Neural progenitor cell (in vitro differentiated cells): Measurements from ENCODE around the gene DOCK4. TPM values are rescaled to one million over a fixed set of nuclear protein-coding genes. Genes with fewer than 3 reads are reported as not detected.
A peak's percentile ranks its signal among the peaks of the same experiment; 100 is the strongest.

Source experiments
- DNase-seq: peaks from one replicate; pipeline ENCODE4 v3.0.0-alpha.2; 2016; ENCODE audit warnings: low spot score
- H2AFZ ChIP-seq: fragments of 200-600 bp; sonication (generic); replicated peaks from 2 replicates; pipeline ENCODE4 v1.6.1; 2016; ENCODE audit warnings: antibody characterized with exemption
- H3F3A ChIP-seq: fragments of 200-600 bp; sonication (generic); 2 replicates; pipeline ENCODE4 v1.6.1; 2016; ENCODE audit warnings: antibody characterized with exemption, low read depth
- H3K27ac ChIP-seq: fragments of 200-600 bp; sonication (generic); 2 replicates; pipeline ENCODE4 v1.5.1; 2016; ENCODE audit warnings: mild to moderate bottlenecking
- H3K27me3 ChIP-seq: fragments of 200-600 bp; sonication (generic); 2 replicates; pipeline ENCODE4 v1.6.1; 2016; ENCODE audit warnings: mild to moderate bottlenecking, moderate library complexity
- H3K36me3 ChIP-seq: fragments of 200-600 bp; sonication (generic); 2 replicates; pipeline ENCODE4 v1.5.1; 2016
- H3K4me1 ChIP-seq: fragments of 200-600 bp; sonication (generic); 2 replicates; pipeline ENCODE4 v1.6.1; 2016; ENCODE audit warnings: mixed run types
- H3K4me2 ChIP-seq: fragments of 200-600 bp; sonication (generic); 2 replicates; pipeline ENCODE4 v1.6.1; 2016
- H3K4me3 ChIP-seq: fragments of 200-600 bp; sonication (generic); 2 replicates; pipeline ENCODE4 v1.5.1; 2016
- H3K79me2 ChIP-seq: fragments of 200-600 bp; sonication (generic); 2 replicates; pipeline ENCODE4 v1.6.1; 2016; ENCODE audit warnings: low read depth
- H3K9ac ChIP-seq: fragments of 200-600 bp; sonication (generic); 2 replicates; pipeline ENCODE4 v1.6.1; 2016
- H3K9me3 ChIP-seq: fragments of 200-600 bp; sonication (generic); 2 replicates; pipeline ENCODE4 v1.5.1; 2016; ENCODE audit warnings: low read depth
- H4K20me1 ChIP-seq: fragments of 200-600 bp; sonication (generic); 2 replicates; pipeline ENCODE4 v1.6.1; 2016; ENCODE audit warnings: low read depth
- H3K27ac Mint-ChIP-seq: 3 replicates; pipeline ENCODE4 v1.8.0; 2021; ENCODE audit warnings: mixed read lengths
- H3K27me3 Mint-ChIP-seq: 2 replicates; pipeline ENCODE4 v1.8.0; 2022; ENCODE audit warnings: low read depth, mild to moderate bottlenecking, inconsistent platforms, moderate library complexity, mixed read lengths; ENCODE audit not compliant: insufficient read depth
- H3K36me3 Mint-ChIP-seq: 3 replicates; pipeline ENCODE4 v1.8.0; 2021; ENCODE audit warnings: mixed read lengths
- H3K4me1 Mint-ChIP-seq: 3 replicates; pipeline ENCODE4 v1.8.0; 2021; ENCODE audit warnings: mixed read lengths
- H3K4me3 Mint-ChIP-seq: 3 replicates; pipeline ENCODE4 v1.8.0; 2021; ENCODE audit warnings: mild to moderate bottlenecking, moderate library complexity, mixed read lengths
- H3K9me3 Mint-ChIP-seq: 3 replicates; pipeline ENCODE4 v1.8.0; 2020; ENCODE audit warnings: mixed read lengths
- EZH2 ChIP-seq: fragments of 200-600 bp; sonication (generic); IDR thresholded peaks from 2 replicates; pipeline ENCODE4 v1.6.1; 2017; ENCODE audit warnings: antibody characterized with exemption, mild to moderate bottlenecking, moderate library complexity
- EZH2phosphoT487 ChIP-seq: fragments of 200-600 bp; sonication (generic); IDR thresholded peaks from 2 replicates; pipeline ENCODE4 v1.6.1; 2017; ENCODE audit warnings: antibody characterized with exemption
- total RNA-seq: library from RNA; depleted of rRNA; stranded (reverse); fragments of >200 nt; gene quantifications from 2 replicates; pipeline ENCODE4 v1.2.3, GENCODE V29; 2015; ENCODE audit warnings: low replicate concordance
- TF ChIP-seq, protein P1 (sequence below): fragments of 200-600 bp; sonication (generic); IDR thresholded peaks from 2 replicates; pipeline ENCODE4 v1.5.1; 2017; ENCODE audit warnings: antibody characterized with exemption, mild to moderate bottlenecking

DOCK4 gene
- total RNA-seq, 1 donor from 2014 or later: 11.4 TPM

GRCh38 chr7:111741811-111742240 is 464.4 kb downstream of the DOCK4 start:
- Mint-ChIP-seq H3K27me3 (no peaks in the 10 kb centered on the region), H3K36me3 (peaks cover 21% of the 10 kb centered on the region)
- peak; percentile 81 for DNase-seq

DNA sequence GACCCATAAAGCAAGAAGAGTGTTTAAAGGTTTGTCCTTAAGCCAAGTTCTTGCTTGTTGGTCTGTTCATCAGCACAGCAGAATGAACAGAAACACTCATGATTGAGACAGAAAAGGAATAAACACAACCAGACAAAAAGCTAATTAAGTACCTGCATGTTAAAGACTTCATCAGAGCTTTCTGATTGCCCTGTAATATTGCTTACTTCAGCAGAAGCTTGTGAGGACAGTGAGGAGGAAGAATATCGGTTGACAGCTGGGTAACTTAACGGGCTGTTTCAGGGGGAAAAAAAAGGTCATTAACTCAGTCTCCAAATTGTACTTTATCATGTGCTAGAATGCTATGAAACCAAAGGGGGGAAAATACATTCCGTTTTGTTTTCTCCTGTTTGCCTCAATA is 465.3 kb downstream of the DOCK4 start:
- Mint-ChIP-seq H3K36me3 (peaks cover 17% of the 10 kb centered on the region), H3K9me3 (no peaks in the 10 kb centered on the region), H3K27me3 (no peaks in the 10 kb centered on the region), H3K4me3 (no peak overlapping the region), H3K4me1 (peaks cover 25% of the 10 kb centered on the region), H3K27ac (no peak overlapping the region)
- no peaks in the 10 kb centered on the region for H3K9me3 ChIP-seq
- H3K4me3 ChIP-seq: no peak overlapping the region
- TF ChIP-seq, protein P1, sequence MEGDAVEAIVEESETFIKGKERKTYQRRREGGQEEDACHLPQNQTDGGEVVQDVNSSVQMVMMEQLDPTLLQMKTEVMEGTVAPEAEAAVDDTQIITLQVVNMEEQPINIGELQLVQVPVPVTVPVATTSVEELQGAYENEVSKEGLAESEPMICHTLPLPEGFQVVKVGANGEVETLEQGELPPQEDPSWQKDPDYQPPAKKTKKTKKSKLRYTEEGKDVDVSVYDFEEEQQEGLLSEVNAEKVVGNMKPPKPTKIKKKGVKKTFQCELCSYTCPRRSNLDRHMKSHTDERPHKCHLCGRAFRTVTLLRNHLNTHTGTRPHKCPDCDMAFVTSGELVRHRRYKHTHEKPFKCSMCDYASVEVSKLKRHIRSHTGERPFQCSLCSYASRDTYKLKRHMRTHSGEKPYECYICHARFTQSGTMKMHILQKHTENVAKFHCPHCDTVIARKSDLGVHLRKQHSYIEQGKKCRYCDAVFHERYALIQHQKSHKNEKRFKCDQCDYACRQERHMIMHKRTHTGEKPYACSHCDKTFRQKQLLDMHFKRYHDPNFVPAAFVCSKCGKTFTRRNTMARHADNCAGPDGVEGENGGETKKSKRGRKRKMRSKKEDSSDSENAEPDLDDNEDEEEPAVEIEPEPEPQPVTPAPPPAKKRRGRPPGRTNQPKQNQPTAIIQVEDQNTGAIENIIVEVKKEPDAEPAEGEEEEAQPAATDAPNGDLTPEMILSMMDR: no peak
- TF ChIP-seq EZH2phosphoT487: no peak
- TF ChIP-seq EZH2: no peak
- H3K36me3 ChIP-seq: no peaks in the 10 kb centered on the region
- no peak overlapping the region for H3K4me2 ChIP-seq
- no peak overlapping the region for H2AFZ ChIP-seq
- no peaks in the 10 kb centered on the region for H3K27me3 ChIP-seq
- no peaks in the 10 kb centered on the region for H3K79me2 ChIP-seq
- no peaks in the 10 kb centered on the region for H4K20me1 ChIP-seq
- H3F3A ChIP-seq: no peaks in the 10 kb centered on the region
- no peak overlapping the region for H3K27ac ChIP-seq
- H3K4me1 ChIP-seq: no peaks in the 10 kb centered on the region
- no peak for DNase-seq
- H3K9ac ChIP-seq: no peak overlapping the region

More at GRCh38 chr7:111741811-111742240, 464.4 kb downstream of the DOCK4 start:
- Histone ChIP-seq H3F3A (no peaks in the 10 kb centered on the region), H3K9ac (no peak overlapping the region), H3K4me2 (no peak overlapping the region), H3K27ac (no peak overlapping the region), H3K36me3 (no peaks in the 10 kb centered on the region), H3K27me3 (no peaks in the 10 kb centered on the region), H3K4me3 (no peak overlapping the region), H2AFZ (no peak overlapping the region), H3K4me1 (no peaks in the 10 kb centered on the region), H4K20me1 (no peaks in the 10 kb centered on the region), H3K9me3 (no peaks in the 10 kb centered on the region), H3K79me2 (no peaks in the 10 kb centered on the region)
- no peak overlapping the region for H3K27ac Mint-ChIP-seq
- no peak overlapping the region for H3K4me3 Mint-ChIP-seq
- peaks cover 25% of the 10 kb centered on the region for H3K4me1 Mint-ChIP-seq
- TF ChIP-seq, protein P1: peak; percentile 76
- no peak for TF ChIP-seq EZH2phosphoT487
- no peak for TF ChIP-seq EZH2
- no peaks in the 10 kb centered on the region for H3K9me3 Mint-ChIP-seq

DNA sequence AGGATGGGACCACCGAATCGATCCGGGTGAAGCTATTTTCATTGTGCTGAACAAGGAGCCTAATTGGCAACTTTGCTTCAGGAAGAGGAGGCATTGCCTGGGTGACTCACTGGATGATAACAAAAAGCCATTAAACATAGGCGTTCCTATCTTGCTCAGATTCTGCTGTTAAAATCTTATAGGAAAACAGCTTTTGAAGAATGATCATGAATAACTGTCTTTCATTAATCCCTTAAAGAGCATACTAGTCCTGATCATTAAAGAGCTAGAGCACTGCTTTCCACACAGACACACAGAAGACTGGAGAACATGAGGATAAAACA is 469.7 kb downstream of the DOCK4 start:
- H3K4me2 ChIP-seq: no peak overlapping the region

More for the DNA sequence above, 469.7 kb downstream of the DOCK4 start:
- TF ChIP-seq, protein P1: no peak
- TF ChIP-seq EZH2 (no peak), EZH2phosphoT487 (no peak)
- Histone ChIP-seq H3K4me1 (no peaks in the 10 kb centered on the region), H4K20me1 (no peaks in the 10 kb centered on the region), H3F3A (no peaks in the 10 kb centered on the region), H3K27ac (no peak overlapping the region), H3K79me2 (no peaks in the 10 kb centered on the region), H3K27me3 (no peaks in the 10 kb centered on the region), H3K4me3 (no peak overlapping the region), H3K36me3 (no peaks in the 10 kb centered on the region), H2AFZ (no peak overlapping the region), H3K9me3 (no peaks in the 10 kb centered on the region), H3K9ac (no peak overlapping the region)
- DNase-seq: no peak
- Mint-ChIP-seq H3K4me3 (no peak overlapping the region), H3K4me1 (no peaks in the 10 kb centered on the region), H3K36me3 (no peaks in the 10 kb centered on the region), H3K27ac (no peak overlapping the region), H3K27me3 (no peaks in the 10 kb centered on the region), H3K9me3 (no peaks in the 10 kb centered on the region)
